ENCODE results near the gene SKAP1.

DNA sequence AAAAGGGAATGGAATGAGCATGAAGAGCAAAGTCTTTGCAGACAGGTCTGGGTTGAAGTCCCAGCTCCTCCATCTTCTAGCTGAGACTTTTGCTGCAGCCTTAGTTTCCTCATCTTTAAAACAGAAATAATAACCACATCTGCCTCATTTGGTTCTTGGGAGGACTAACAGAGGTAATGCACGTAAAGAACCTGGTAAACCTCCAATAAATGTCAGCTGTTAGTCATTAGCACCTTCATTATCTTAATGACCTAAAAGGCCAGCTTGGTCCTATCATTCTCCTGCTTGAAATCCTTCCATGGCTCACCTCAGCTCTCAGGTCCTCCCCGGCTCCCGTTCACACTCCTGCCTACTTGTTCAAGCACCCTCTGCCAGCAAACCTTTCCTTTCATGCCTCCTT, 51.8 kb downstream of the SKAP1 start:
- TF ChIP-seq CTCF (IDR thresholded peaks at IDR 0.05 in 8 of 11, conservative IDR thresholded peaks at IDR 0.05 in 3 of 11) = no peak
- TF ChIP-seq POLR2AphosphoS5 (IDR thresholded peaks at IDR 0.05) = no peak
- TF ChIP-seq POLR2A (IDR thresholded peaks at IDR 0.05) = no peak
